Measurements from ENCODE around the gene TTBK1.

TTBK1 gene

GRCh38 chr6:43274127-43274915, 31.0 kb downstream of the TTBK1 start:
- no peak for DNase-seq

- DNase-seq: no peak
These were observed 31.8 kb downstream of the TTBK1 start for GRCh38 chr6:43274916-43275597.

GRCh38 chr6:43275801-43276576, 32.7 kb downstream of the TTBK1 start:
- DNase-seq: no peak

- DNase-seq: no peak
These were observed 33.5 kb downstream of the TTBK1 start for GRCh38 chr6:43276577-43277305.

GRCh38 chr6:43277306-43277642, 34.0 kb downstream of the TTBK1 start:
- DNase-seq: no peak

- DNase-seq: no peak
These were observed 34.6 kb downstream of the TTBK1 start for GRCh38 chr6:43277643-43278523.

- no peak for DNase-seq
These were observed 35.3 kb downstream of the TTBK1 start for GRCh38 chr6:43278524-43279078.

- DNase-seq: no peak
These were observed 37.0 kb downstream of the TTBK1 start for GRCh38 chr6:43280234-43280633.

GRCh38 chr6:43282060-43282459, 38.8 kb downstream of the TTBK1 start:
- no peak for DNase-seq

GRCh38 chr6:43282636-43283513, 39.6 kb downstream of the TTBK1 start:
- no peak for DNase-seq

GRCh38 chr6:43283514-43283901, 40.2 kb downstream of the TTBK1 start:
- no peak for DNase-seq

GRCh38 chr6:43283905-43284304, 40.6 kb downstream of the TTBK1 start:
- DNase-seq: no peak

- DNase-seq: no peak
These were observed 41.9 kb downstream of the TTBK1 start for GRCh38 chr6:43284991-43285781.

GRCh38 chr6:43285832-43286231, 42.6 kb downstream of the TTBK1 start:
- DNase-seq: no peak

- DNase-seq: no peak
These were observed 43.2 kb downstream of the TTBK1 start for GRCh38 chr6:43286456-43286979.

GRCh38 chr6:43286980-43287716, 43.9 kb downstream of the TTBK1 start:
- DNase-seq: no peak

GRCh38 chr6:43287717-43288679, 44.7 kb downstream of the TTBK1 start:
- no peak for DNase-seq

Measured in NCI-H446 treated with DMSO at 0.1 percent for 48 hours (cell line).